ENCODE results near the gene CRIP1. TPM values are rescaled to one million over a fixed set of nuclear protein-coding genes. Genes with fewer than 3 reads are reported as not detected.

CRIP1 gene
- total and polyA plus RNA-seq, 2 donors (not counting 1 experiment from before 2014, with no cell fraction given), result 210 to 563 TPM

DNA sequence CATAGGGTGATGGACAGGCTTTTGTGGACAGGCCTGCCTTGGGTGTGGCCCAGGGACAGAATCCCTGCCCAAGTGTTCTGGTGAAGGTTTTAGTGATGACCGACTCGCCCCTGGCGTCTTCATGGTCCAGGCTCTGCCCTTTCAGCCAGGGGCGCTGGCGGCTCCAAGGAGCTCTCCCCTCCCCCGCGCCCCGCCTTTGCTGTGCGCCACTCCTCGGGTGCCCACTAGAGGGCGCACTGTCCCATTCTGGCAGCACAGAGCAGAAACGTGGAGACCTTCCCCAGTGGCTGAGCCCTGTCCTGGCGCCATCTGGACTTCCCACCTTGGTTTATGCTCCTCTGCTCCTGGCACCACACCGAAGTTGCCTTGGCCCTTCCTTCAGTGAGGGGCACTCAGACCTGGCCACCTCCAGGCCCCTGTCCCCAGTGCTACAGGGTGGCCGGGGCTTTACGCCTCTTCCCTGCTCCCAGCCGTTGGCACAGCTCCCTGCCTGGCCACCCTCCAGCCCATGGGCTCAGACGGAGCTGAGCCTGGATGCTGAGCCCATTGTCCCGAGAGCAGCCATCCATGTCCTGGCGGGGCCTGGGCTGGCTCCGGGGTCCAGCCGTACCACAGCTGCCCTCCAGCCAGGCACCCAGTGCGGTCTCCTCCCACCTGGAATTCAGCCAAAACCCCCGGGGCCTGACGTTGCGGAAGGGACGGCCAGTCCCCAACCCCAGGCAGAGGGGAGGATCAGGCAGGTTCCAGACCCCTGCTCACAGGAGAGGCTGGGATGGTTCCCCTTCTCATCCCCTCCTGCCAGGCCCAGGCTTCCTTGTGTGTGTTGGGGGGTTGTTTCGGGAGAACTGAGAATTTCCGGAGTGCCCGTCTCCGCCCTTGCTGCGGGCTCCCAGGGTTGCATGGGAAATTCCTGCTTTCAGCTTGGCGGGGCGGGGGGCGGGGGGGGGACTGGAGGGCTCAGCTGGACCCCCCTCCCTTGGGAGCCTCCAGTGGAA, 5.6 kb upstream of the CRIP1 start:
- peak overlapping the region; percentile 84 for H3K4me3 Mint-ChIP-seq
- under 1% methylated on average over 27 of the region's 35 CpGs for WGBS (ENCODE audit: insufficient coverage)

More for the DNA sequence above, 5.6 kb upstream of the CRIP1 start:
- no peaks in the 10 kb centered on the region for H3K9me3 Mint-ChIP-seq (ENCODE audit: insufficient read depth)
- Histone ChIP-seq H3K9ac (ENCODE audit: low read length) (peak overlapping the region; percentile 89), H3K79me2 (ENCODE audit: control insufficient read depth, insufficient read depth, low read length) (no peaks in the 10 kb centered on the region), H4K20me1 (ENCODE audit: control insufficient read depth, insufficient read depth, low read length, poor library complexity, severe bottlenecking) (no peaks in the 10 kb centered on the region), H3K27me3 (replicated peaks in 1 of 4; ENCODE audit: control extremely low read depth in 1 of 4, control insufficient read depth in 3 of 4, insufficient read depth in 4 of 4, low read length in 3 of 4) (peaks cover 0 to 13% (median 5%) of the 10 kb centered on the region in 4 experiments), H3K4me2 (replicated peaks; ENCODE audit: low read depth, low read length, poor library complexity, severe bottlenecking) (peak overlapping the region; percentile 100), H3K4me3 (ENCODE audit: control extremely low read depth in 1 of 5, extremely low read depth in 1 of 5, insufficient read depth in 1 of 5, low read depth in 2 of 5, low read length in 4 of 5) (peak overlapping the region in 4 of 5 experiments; percentile 44 to 66 (median 52)), H3K9me3 (ENCODE audit: control extremely low read depth in 1 of 3, control insufficient read depth in 2 of 3, insufficient read depth in 1 of 3, low read length in 2 of 3) (peaks cover 0 to 23% (median 0%) of the 10 kb centered on the region in 3 donors), H3K36me3 (replicated peaks in 1 of 2; ENCODE audit: control extremely low read depth in 1 of 2, control insufficient read depth in 1 of 2, extremely low read depth in 1 of 2, insufficient read depth in 2 of 2, low read length in 1 of 2) (no peaks in the 10 kb centered on the region), H3K4me1 (ENCODE audit: control insufficient read depth in 2 of 2, insufficient read depth in 2 of 2, low read length in 2 of 2) (peaks cover 59 to 88% of the 10 kb centered on the region in 2 donors), H3K27ac (ENCODE audit: low read length in 2 of 2) (peak overlapping the region; percentile 93 to 99), H2AFZ (ENCODE audit: insufficient read depth, low read depth, low read length, poor library complexity, severe bottlenecking) (no peak overlapping the region)
- ATAC-seq (ENCODE audit: low read depth) (peak; percentile 52), DNase-seq (peak; percentile 94)
- ChIA-PET CTCF (interaction anchor here (0.7 to 7.3 kb wide), 20 partner anchors 9 to 192 kb away, joined by 3 to 121 read pairs (median 5); partner anchors contain the start of genes BRF1, TEDC1 and TEX22), POLR2A (interaction anchor here (0.6 to 2.7 kb wide), 9 partner anchors 9 to 180 kb away, joined by 3 to 39 read pairs (median 3); partner anchors contain the start of gene BRF1)
- H3K27ac Mint-ChIP-seq, result peak overlapping the region; percentile 100
- H3K27me3 Mint-ChIP-seq, result no peaks in the 10 kb centered on the region
- H3K4me1 Mint-ChIP-seq, result peaks cover 67% of the 10 kb centered on the region
- intact Hi-C loops (cut with micrococcal nuclease), result loop anchor here (1.0 to 10.0 kb wide), 2 partner anchors 9 to 416 kb away; partner anchors contain the start of gene GPR132
- TF ChIP-seq EZH2 (IDR thresholded peaks at IDR 0.05; ENCODE audit: borderline replicate concordance, insufficient read depth, low read depth, low read length, poor library complexity, severe bottlenecking), result no peak
- TF ChIP-seq, protein P1, sequence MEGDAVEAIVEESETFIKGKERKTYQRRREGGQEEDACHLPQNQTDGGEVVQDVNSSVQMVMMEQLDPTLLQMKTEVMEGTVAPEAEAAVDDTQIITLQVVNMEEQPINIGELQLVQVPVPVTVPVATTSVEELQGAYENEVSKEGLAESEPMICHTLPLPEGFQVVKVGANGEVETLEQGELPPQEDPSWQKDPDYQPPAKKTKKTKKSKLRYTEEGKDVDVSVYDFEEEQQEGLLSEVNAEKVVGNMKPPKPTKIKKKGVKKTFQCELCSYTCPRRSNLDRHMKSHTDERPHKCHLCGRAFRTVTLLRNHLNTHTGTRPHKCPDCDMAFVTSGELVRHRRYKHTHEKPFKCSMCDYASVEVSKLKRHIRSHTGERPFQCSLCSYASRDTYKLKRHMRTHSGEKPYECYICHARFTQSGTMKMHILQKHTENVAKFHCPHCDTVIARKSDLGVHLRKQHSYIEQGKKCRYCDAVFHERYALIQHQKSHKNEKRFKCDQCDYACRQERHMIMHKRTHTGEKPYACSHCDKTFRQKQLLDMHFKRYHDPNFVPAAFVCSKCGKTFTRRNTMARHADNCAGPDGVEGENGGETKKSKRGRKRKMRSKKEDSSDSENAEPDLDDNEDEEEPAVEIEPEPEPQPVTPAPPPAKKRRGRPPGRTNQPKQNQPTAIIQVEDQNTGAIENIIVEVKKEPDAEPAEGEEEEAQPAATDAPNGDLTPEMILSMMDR (IDR thresholded peaks at IDR 0.05), result peak; percentile 95
